ENCODE measurements around the gene ALPG.

GRCh38 chr2:232447091-232447620 lies 40.5 kb downstream of the ALPG start:
- no peak for TF ChIP-seq POLR2A (IDR thresholded peaks at IDR 0.05; ENCODE audit: borderline replicate concordance, extremely low read depth, insufficient read depth, insufficient read length)
- TF ChIP-seq CTCF (IDR thresholded peaks at IDR 0.05 in 2 of 3, conservative IDR thresholded peaks at IDR 0.05 in 1 of 3; ENCODE audit: borderline replicate concordance in 1 of 3, insufficient read depth in 1 of 3, low read depth in 2 of 3, low read length in 2 of 3): no peak
- no peak for TF ChIP-seq RAD21 (IDR thresholded peaks at IDR 0.05; ENCODE audit: low read depth)
- no peak for TF ChIP-seq REST (IDR thresholded peaks at IDR 0.05; ENCODE audit: low read depth)

Data from HCT116 (cell line).